TTC549 (cell line): ENCODE data around the gene ITCH.
"Not testable (repeated sequence)": the region's sequence is repeated elsewhere in the genome, so short reads cannot be mapped to it uniquely, and the experiment has no call there.

ENCODE experiments used
- FAIRE-seq: peaks from 2 replicates; lab custom pipeline; 2012; peaks lifted over from hg19 to GRCh38; lab: Jason Lieb, UNC

Gene ITCH

DNA sequence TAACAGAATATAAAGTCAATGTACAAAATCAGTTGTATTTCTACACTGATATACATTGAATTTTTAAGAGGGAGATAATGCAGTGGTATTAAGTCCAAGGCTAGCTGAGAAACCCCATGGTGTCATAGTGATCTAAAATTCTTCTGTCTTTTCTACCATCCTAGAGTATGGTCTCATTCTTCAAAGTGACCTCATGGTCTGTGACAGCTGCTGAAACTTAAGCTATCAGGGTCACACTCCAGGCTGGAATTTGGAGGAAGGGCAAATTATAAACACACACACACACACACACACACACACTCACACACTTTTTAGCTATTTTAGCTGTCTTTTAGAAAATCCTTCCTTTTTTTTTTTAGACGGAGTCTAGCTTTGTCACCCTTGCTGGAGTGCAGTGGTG is 105.9 kb downstream of the ITCH start:
- no peak for FAIRE-seq

DNA sequence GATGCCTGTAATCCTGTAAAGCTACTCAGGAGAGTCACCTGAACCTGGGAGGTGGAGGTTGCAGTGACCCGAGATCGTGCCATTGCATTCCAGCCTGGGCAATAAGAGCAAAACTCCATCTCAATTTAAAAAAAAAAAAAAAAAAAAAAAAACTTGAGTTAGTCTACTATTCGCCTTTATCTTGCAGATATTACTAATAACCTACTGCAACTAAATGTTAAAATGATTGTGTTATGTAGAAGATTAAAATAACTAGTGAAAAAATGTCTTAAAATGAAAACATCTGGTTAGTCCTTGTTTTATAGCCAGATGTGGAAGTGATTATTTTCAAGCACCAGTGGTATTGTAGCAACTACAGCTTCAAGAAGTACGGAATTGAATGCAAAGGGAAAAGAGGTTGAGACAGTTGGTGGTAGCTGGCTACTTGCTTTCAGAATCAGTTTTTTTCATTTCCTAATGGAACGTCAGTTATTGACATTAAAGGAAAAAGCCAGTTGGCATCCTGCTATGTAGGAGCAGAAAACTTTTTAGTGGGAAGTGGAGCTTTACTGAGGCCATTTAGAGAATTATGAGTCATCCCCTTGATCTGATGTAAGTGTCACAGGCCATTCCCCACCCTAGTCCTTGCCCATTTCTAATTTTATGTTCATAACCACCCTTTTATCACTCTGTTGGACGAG is 109.3 kb downstream of the ITCH start:
- FAIRE-seq = no peak

DNA sequence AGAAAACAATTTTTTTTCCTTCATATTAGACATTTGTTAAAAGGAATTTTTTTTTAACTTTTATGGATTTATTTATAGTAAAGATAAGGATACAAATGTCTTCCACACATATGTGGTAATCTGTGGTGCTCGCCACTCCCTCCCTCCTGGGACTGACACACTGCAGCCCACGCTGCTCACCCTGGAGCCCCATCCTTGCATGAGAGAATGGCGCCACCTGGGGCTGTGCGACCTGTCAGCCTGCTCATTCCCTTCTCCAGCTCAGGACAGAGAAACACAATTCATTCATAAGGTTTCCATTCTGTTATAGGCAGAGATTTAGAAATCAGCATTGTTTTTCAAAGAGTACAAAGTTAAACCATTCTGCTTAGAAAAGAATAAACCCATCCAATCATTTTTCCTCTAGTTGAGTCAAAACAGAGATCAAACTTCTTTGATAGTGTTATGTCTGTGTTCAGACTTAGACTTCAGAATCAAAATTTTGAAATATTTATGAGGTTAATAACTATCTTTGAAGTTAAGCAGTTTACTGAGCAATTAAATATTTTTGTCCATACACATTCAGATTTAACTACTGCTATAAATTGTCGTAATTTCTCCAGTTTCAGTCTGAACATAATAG is 110.3 kb downstream of the ITCH start:
- no peak for FAIRE-seq

DNA sequence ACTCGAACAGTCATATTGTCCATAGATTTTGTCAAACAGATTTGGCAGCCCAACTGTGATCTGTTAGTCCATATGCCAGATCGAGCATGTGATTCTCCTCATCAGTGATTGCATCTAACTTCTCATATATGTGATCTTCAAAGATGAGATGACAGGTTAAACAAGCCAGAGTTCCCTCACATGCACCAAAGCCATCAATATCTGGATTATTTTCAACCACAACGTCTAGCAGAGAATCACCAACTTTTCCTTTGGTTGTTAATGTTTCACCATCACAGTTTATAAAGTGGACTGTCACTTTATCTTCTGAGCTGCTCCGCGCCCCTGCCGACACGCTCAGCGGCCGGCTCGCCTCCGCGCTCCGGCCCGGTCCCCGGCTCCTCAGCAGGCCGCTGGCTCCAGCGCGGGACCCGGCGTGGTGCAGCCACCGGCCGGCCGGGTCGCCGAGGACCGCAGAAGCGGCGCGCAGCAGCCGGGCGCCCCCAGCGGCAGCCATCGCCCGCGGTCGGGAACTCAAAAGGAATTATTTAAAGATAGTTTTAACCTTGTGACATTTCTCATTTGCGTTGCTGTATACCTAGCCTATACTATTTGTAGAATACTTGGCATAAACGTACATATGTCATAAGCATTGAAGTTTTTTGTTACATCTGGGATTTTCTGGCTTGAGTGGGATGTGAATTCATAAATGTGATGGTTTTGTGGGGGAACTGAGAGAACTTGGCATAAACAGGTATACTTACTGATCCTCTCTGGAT is 113.1 kb downstream of the ITCH start:
- FAIRE-seq = no peak

DNA sequence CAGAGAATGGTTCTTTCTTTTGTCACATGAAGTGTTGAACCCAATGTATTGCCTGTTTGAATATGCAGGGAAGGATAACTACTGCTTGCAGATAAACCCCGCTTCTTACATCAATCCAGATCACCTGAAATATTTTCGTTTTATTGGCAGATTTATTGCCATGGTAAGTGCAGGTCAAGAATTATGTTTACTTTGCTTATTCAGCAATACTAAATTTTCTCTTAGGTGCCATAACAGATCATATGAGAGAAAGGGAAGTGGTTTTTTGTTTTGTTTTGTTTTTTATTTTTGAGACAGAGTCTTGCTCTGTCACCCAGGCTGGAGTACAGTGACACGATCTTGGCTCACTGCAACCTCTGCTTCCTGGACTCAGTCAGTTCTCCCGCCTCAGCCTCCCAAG is 116.6 kb downstream of the ITCH start:
- FAIRE-seq = no peak

DNA sequence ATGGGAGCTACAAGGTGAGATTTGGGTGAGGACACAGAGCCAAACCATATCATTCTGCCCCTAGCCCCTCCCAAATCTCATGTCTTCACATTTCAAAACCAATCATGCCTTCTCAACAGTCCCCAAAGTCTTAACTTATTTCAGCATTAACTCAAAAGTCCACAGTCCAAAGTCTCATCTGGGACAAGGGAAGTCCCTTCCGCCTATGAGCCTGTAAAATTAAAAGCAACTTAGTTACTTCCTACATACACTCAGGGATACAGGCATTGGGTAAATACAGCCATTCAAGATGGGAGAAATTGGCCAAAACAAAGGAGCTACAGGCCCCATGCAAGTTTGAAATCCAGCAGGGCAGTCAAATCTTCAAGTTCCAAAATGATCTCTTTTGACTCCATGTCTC is 119.1 kb downstream of the ITCH start:
- FAIRE-seq = not testable (repeated sequence)

DNA sequence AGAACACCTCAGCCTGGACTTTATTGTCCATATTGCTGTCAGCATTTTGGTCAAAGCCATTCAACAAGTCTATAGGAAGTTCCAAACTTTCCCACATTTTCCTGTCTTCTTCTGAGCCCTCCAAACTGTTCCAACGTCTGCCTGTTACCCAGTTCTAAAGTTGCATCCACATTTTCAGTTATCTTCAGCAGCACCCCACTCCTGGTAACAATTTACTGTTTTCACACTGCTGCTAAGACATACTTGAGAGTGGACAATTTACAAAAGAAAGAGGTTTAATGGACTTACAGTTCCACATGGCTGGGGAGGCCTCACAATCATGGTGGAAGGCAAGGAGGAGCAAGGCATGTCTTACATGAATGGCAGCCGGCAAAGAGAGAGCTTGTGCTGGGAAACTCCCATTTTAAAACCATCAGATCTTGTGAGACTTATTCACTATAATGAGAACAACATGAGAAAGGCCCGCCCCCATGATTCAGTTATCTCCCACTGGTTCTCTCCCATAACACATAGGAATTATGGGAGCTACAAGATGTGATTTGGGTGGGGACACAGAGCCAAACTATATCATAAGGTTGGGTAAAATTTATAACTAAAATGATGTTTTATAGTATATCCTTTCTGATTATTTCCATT is 120.6 kb downstream of the ITCH start:
- FAIRE-seq = not testable (repeated sequence)

DNA sequence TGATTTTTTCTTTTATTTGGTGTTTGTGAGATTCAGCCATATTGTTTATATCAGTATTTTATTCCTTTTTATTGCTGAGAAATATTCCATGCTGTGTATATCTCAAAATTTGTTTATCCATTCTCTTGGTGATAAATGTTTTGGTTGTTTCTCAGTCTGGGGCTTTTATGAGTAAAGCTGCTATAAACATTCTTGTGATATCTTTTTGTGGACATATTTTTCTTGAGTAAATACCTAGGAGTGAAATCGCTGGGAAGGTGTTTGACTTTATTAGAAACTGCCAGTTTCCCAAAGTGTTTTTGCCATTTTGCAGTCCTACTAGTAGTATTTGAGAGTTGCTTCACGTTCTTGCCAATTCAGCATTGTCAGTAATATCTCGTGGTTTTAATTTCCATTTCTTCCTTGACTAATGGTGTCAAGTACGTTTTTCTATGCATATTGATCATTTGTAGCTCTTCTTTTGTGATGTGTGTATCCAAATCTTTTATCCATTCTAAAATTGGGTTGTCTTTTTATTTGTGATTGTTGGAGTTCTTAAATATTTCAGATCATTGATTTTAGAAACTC is 122.1 kb downstream of the ITCH start:
- FAIRE-seq = no peak

DNA sequence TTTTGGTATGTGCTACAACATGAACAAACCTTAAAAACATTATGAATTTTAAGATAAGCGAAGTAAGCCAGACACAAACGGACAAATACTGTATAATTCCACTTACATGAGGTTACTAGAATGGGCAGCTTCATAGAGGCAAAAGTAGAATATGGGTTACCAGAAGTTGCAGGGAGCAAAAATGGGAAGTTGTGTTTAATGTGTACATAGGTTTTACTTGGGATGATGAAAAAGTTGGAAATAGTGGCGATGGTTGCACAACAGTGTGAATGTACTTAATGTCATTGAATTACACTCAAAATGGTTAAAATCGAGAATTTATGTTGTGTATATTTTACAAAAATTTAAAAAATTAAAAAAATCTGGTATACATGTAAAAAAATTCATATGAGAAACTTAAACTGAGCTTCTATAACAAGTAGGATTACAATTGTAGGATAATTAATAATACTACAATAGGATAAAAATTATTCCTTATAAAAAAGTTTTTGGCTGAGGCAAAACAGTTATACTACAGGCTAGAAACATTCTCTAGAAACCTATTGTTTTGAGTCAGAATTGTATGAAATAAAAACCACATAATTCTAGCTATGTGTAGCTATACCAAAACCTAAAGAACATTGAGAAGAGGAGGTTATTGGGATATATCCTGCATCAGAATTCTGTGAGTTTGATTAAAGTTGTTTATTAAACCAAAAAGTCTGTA is 128.3 kb downstream of the ITCH start:
- FAIRE-seq = no peak

DNA sequence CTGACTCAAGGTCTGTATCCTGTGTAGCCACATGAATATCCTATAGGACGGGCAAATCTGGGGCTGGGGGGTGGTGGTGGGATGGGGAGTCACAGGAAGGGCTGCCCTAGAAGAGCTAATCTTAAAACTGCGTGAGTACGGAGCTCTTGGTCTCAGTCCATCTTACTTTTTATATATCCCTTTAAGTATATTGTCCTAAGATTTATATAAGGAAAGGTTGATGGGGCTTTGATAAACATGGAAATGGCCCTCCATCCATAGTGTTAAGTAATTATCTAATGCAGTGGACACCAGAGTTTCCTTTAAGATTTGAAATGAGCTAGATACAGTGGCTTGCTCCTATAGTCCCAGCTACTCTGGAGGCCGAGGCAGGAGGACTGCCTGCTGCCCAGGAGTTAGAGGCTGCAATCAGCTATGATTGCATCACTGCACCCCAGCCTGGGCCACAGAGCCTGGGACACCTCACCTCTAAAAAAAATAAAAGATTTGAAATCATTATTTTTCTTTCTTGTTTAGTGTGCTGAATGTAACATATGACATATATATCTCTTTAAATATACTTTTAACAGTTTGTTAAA is 128.9 kb downstream of the ITCH start:
- no peak for FAIRE-seq

DNA sequence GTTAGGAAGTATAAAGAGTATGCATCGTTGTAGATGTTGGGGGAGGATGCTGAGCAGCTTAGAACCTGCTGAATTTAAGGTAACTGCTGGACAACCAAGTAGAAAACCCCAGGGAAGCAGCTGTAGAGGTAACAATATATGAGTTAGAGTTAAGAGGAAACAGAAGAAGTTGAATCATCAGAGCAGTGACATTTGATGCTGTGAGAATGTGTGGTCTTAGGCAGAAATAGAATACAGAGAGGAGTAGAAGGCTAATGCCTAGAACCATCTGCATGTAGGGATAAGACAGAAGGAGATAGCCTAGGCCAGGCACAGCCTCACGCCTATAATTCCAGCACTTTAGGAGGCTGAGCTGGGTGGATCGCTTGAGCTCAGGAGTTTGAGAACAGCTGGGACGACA is 130.6 kb downstream of the ITCH start:
- FAIRE-seq = no peak

DNA sequence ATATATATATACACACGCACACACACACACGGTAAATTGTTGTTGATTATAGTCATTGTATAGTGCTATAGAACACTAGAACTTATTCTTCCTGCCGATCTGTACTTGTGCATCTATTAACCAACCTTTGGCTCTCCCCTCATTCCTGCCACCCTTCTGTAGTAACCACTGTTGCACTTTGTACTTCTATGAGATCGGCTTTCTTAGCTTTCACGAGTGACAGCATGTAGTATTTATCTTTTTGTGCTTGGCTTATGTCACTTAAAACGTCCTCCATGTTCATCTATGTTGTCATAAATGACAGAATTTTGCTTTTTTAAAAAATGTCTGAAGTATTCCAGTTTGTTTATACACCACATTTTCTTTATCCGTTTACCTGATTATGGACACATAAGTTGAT is 132.2 kb downstream of the ITCH start:
- no peak for FAIRE-seq

DNA sequence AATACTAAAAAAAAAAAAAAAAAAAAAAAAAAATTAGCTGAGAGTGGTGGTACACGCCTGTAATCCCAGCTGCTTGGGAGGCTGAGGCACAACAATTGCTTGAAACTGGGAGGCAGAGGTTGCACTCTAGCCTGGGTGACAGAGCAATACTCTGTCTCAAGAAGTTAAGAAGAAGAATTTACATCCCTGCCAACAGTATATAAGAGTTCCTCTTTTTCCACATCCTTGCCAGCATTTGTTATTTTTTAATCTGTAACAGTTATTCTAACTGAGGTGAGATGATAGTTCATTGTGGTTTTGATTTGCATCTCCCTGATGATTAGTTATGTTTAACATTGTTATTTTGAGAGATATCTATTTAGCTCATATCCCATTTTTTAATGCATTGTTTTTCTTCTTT is 132.8 kb downstream of the ITCH start:
- no peak for FAIRE-seq

DNA sequence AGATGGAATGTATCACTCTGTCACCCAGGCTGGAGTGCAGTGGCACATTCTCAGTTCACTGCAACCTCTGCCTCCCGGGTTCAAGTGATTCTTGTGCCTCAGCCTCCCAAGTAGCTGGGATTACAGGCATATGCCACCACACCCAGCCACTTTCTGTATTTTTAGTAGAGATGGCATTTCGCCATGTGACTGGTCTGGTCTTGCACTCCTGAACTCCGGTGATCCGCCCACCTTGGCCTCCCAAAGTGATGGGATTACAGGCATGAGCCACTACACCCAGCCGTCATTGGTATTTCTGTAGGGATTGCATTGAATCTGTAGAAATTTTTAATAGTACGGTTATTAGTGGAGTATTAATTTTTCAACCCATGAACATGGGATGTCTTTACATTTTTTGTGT is 134.5 kb downstream of the ITCH start:
- FAIRE-seq = not testable (repeated sequence)

DNA sequence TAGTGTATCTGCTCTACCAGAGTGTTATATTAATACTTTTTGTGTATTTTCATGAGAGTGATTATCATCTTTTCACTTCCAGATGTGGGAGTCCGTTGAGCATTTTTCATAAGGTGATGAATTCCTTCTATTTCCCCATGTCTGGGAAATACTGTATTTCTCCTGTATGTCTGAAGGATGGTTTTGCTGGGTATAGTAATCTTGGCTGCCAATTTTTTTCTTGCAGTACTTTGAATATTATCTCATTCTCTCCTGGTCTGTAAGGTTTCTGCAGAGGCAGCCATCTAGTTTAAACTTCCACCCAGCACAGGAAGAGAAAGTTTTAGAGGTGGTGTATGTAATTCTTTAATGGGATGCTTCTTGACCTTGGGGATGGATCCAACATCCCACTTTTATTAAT is 137.8 kb downstream of the ITCH start:
- no peak for FAIRE-seq

DNA sequence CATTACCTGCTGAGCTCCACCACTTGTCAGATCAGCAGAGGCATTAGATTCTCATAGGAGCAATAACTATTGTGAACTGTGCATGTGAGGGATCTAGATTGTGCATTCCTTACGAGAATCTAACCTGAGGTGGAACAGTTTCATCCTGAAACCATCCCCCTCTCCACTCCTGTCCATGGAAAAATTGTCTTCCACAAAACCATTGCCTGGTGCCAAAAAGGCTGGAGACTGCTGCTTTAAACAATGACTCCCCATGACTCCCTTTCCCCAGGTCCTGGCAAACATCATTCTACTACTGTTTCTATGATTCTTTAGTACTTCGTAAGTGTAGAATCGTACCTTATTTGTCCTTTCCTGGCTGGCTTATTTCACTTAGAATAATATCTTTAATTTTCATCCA is 143.4 kb downstream of the ITCH start:
- FAIRE-seq = no peak

DNA sequence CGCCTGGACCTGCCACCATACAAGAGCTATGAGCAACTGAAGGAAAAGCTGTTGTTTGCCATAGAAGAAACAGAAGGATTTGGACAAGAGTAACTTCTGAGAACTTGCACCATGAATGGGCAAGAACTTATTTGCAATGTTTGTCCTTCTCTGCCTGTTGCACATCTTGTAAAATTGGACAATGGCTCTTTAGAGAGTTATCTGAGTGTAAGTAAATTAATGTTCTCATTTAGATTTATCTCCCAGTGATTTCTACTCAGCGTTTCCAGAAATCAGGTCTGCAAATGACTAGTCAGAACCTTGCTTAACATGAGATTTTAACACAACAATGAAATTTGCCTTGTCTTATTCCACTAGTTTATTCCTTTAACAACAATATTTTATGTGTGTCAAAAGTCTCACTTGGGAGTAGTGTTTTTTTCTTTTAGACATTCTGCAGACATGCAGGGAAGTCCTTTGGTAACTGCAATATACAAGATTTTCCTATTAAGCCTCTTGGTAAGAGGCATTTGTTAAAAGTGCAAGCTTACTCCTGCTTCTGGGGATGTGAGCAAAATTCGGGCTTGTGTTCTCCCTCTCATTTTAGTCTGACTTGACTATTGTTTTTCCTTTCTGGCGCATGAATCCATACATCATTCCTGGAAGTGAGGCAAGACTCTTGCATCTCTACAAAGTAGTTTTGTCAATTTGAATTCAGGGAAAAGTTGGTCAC is 144.8 kb downstream of the ITCH start:
- FAIRE-seq = no peak

DNA sequence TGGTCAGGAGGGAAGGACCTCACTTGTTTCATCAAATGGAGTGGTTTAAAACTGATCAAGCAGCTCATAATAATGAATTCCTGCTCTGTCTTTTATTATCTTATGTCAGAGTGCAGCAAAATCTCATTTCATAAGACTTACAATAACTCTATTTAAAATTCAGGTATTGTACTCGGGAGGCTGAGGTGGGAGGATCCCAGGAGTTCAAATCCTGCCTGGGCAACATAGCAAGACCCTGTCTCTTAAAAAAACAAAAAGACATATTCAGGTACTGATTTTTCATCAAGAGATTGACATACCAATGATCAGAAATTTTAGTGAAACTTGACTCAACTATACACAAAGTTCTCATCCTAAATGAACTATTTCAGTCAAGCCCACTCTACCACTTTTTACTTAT is 147.5 kb downstream of the ITCH start:
- no peak for FAIRE-seq

DNA sequence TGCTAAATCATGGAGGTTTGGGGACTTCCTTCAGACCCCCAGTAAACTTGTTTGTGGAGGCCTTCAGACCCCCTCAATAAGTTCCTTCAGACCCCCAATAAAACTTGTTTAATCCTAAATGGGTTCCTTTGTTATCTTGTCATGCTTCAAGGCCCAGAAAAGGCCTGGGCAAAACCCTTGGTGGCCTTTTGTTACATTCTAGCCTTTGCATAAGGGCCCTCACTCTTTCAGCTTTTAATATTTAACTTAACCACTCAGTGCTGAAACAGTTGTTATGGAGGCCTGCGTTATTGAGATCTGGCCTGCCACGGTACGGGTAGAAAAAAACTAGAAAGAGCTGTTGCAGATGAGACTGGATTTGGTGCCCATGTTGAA is 148.8 kb downstream of the ITCH start:
- no peak for FAIRE-seq

DNA sequence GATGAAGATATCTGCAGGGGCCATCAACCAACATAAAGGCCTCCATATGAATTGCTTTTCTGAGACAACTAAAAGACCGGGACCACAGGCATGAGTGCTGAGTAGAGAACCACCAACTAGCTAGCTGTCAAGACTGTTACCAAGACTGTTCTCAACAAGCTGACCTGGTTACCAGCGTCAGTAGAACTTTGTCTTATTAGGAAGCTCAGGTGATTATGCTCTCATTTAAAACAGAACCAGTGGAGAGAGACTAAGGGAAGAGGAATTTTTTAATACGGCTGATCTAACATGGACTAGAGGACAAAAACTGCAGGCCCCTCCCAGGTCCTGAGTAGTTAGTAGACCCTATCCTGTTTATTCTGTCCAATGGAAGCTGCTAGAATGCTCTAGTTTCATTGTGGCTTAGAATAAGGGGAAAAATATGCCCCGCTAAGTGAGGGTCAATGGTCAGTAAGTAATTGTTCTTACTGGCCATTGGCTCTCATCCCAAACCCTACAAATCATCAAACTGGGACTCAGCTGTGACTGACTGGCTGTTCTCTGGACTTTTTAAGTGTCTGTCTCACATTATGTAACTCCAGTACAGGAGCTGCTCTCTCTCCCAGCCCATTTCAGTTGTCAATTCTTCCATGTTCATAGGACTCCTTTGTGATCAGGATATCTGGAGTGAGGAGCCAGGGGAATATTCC is 149.3 kb downstream of the ITCH start:
- FAIRE-seq = no peak
